Measurements from ENCODE around the gene HES7.

DNA sequence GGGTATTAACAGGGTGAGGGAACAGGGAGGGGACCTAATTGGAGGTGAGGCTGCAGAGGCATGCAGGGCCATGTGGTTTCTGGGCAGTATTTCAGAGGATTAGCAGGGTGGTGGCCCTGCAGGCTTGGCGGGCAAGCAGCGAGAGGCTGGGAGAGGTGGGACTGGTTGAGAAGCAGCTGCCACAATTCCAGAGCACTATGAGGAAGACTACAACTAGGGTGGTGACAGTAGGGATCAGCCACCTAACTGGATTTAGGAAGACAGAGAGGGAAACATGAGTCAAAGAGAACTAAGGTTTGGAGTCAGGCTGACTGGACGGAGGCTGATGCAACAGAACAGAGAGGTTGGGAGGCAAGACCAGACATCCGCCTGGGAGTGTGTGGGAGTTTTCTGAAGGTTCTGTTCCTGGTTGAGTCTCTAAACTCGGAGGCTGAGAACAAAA is 17.9 kb downstream of the HES7 start:
- TF ChIP-seq, protein P1, sequence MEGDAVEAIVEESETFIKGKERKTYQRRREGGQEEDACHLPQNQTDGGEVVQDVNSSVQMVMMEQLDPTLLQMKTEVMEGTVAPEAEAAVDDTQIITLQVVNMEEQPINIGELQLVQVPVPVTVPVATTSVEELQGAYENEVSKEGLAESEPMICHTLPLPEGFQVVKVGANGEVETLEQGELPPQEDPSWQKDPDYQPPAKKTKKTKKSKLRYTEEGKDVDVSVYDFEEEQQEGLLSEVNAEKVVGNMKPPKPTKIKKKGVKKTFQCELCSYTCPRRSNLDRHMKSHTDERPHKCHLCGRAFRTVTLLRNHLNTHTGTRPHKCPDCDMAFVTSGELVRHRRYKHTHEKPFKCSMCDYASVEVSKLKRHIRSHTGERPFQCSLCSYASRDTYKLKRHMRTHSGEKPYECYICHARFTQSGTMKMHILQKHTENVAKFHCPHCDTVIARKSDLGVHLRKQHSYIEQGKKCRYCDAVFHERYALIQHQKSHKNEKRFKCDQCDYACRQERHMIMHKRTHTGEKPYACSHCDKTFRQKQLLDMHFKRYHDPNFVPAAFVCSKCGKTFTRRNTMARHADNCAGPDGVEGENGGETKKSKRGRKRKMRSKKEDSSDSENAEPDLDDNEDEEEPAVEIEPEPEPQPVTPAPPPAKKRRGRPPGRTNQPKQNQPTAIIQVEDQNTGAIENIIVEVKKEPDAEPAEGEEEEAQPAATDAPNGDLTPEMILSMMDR (IDR thresholded peaks at IDR 0.05) = no peak
- no peak for TF ChIP-seq EP300 (IDR thresholded peaks at IDR 0.05)
